HepG2 (cell line): ENCODE measurements around the gene COQ8A. TPM values are rescaled to one million over a fixed set of nuclear protein-coding genes. Genes with fewer than 3 reads are reported as not detected.
A peak's percentile ranks its signal among the peaks of the same experiment; 100 is the strongest.

Experiments
- CHD4 ChIP-seq: fragments of 200-600 bp; sonication (generic); IDR thresholded peaks from 2 replicates; pipeline ENCODE4 v1.7.0; 2017; ENCODE audit warnings: mild to moderate bottlenecking, low read length, borderline replicate concordance
- MED1 ChIP-seq: sonication (generic); formaldehyde crosslinking; IDR thresholded peaks from 2 replicates; pipeline ENCODE4 v1.4.0; 2020; ENCODE audit warnings: missing genetic modification reagents
- PHF5A ChIP-seq: IDR thresholded peaks from one replicate; pipeline ENCODE4 v1.6.1; 2018; ENCODE audit warnings: low read depth, missing genetic modification reagents; ENCODE audit not compliant: unreplicated experiment
- SMAD9 ChIP-seq: sonication (generic); formaldehyde crosslinking; IDR thresholded peaks from 2 replicates; pipeline ENCODE4 v1.5.1; 2020; ENCODE audit warnings: mild to moderate bottlenecking, missing genetic modification reagents
- TAF1 ChIP-seq: sonication (generic); formaldehyde crosslinking; IDR thresholded peaks from 2 replicates; pipeline ENCODE4 v1.4.0; 2020; ENCODE audit warnings: missing genetic modification reagents
- ZBTB25 ChIP-seq: IDR thresholded peaks from 2 replicates; pipeline ENCODE4 v1.6.1; 2018; ENCODE audit warnings: missing genetic modification reagents
- ZNF281 ChIP-seq: sonication (generic); formaldehyde crosslinking; IDR thresholded peaks from 2 replicates; pipeline ENCODE4 v1.4.0; 2020; ENCODE audit warnings: missing genetic modification reagents, borderline replicate concordance
- ZNF292 ChIP-seq: sonication (generic); formaldehyde crosslinking; IDR thresholded peaks from 2 replicates; pipeline ENCODE4 v1.8.1; 2022; ENCODE audit warnings: mild to moderate bottlenecking, low read depth, missing genetic modification reagents, borderline replicate concordance
- ZNF510 ChIP-seq: sonication (generic); formaldehyde crosslinking; IDR thresholded peaks from 2 replicates; pipeline ENCODE4 v1.4.0; 2020; ENCODE audit warnings: low read depth, mild to moderate bottlenecking, missing genetic modification reagents
- ZNF614 ChIP-seq: IDR thresholded peaks from 2 replicates; pipeline ENCODE4 v1.6.1; 2018; ENCODE audit warnings: missing biosample characterization, missing genetic modification reagents, inconsistent platforms, borderline replicate concordance
- ZSCAN30 ChIP-seq: sonication (generic); formaldehyde crosslinking; IDR thresholded peaks from 2 replicates; pipeline ENCODE4 v1.5.0; 2020; ENCODE audit warnings: mild to moderate bottlenecking, missing genetic modification reagents
- polyA plus RNA-seq, 8 experiments: library from polyadenylated mRNA; depleted of rRNA in 3 of 8; stranded (reverse) in 7 of 8; unstranded in 1 of 8; fragments of >200 nt; fragmentation: Illumina TruSeq in 4 of 8; extraction: Trizol in 4 of 8; gene quantifications; 2 replicates each; pipeline versions ENCODE4 v1.2.1 to v1.2.3, GENCODE V29; 2011 to 2016; ENCODE audit warnings: low read depth in 4 of 8, missing spikeins in 1 of 8, mixed read lengths in 1 of 8; ENCODE audit not compliant: insufficient read depth in 1 of 8
- total RNA-seq, 5 experiments: library from RNA; depleted of rRNA; stranded (reverse); fragments of >200 nt; fragmentation: Illumina TruSeq; extraction: Trizol; gene quantifications; 2 replicates each; pipeline ENCODE4 v1.2.3, GENCODE V29; 2016; ENCODE audit warnings: low read depth in 1 of 5
- TF ChIP-seq, protein P1 (sequence below): sonication (generic); formaldehyde crosslinking; IDR thresholded peaks from 2 replicates; pipeline ENCODE4 v1.4.0; 2020; ENCODE audit warnings: missing genetic modification reagents
- TF ChIP-seq, protein P2 (sequence below): sonication (generic); IDR thresholded peaks from 2 replicates; pipeline ENCODE4 v1.6.1; 2016; ENCODE audit warnings: low read depth, borderline replicate concordance
- TF ChIP-seq, protein P3 (sequence below): sonication (generic); formaldehyde crosslinking; IDR thresholded peaks from 2 replicates; pipeline ENCODE4 v1.4.0; 2020; ENCODE audit warnings: low read depth, missing genetic modification reagents
- TF ChIP-seq, protein P4 (sequence below): sonication (generic); formaldehyde crosslinking; IDR thresholded peaks from 2 replicates; pipeline ENCODE4 v1.8.1; 2023; ENCODE audit warnings: mild to moderate bottlenecking, missing genetic modification reagents, borderline replicate concordance

The COQ8A gene
- total and polyA plus RNA-seq, 2 of the 13 experiments (the other 11 are each of a cell fraction or from before 2014, with no cell fraction given), result 60.4 to 88.7 TPM

DNA sequence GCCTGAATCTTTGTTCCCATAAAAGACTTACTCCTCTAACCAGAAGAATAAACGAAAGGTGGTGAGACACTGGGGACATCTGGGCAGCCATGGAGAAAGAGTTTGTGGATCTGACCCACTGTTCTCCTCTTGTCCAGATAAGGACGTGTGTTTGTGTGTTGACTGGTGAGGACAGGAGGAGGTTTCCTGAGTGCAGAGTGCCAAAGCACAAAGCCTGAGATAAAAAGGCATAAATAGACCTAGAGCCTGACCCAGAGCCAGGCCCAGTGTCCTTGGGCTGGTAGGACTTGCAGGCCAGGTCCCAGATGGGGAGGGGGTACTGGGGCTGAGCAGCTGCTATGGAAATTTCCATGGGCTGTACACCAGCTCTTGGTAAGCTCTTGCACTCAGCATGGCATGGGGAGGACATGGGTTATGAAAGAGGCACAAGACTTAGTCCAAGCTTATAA, 19.6 kb upstream of the COQ8A start (continued):
- TF ChIP-seq PHF5A (CRISPR knock-in tag) (peak; percentile 38), MED1 (CRISPR knock-in tag) (peak; percentile 84), CHD4 (0 out of 2 replicates have a peak, but pooled peaks have one; percentile 35), ZNF510 (peak; percentile 53; the same call in 1 of the 2 replicates), TAF1 (CRISPR knock-in tag) (peak; percentile 33; the same call in 1 of the 2 replicates), ZBTB25 (CRISPR knock-in tag) (peak; percentile 60; the same call in 1 of the 2 replicates), ZNF292 (peak; percentile 79; the same call in 1 of the 2 replicates), ZNF614 (CRISPR knock-in tag) (peak; percentile 90), SMAD9 (CRISPR knock-in tag) (no peak), ZNF281 (0 out of 2 replicates have a peak, but pooled peaks have one; percentile 9), ZSCAN30 (CRISPR knock-in tag) (no peak)
- TF ChIP-seq, protein P1, sequence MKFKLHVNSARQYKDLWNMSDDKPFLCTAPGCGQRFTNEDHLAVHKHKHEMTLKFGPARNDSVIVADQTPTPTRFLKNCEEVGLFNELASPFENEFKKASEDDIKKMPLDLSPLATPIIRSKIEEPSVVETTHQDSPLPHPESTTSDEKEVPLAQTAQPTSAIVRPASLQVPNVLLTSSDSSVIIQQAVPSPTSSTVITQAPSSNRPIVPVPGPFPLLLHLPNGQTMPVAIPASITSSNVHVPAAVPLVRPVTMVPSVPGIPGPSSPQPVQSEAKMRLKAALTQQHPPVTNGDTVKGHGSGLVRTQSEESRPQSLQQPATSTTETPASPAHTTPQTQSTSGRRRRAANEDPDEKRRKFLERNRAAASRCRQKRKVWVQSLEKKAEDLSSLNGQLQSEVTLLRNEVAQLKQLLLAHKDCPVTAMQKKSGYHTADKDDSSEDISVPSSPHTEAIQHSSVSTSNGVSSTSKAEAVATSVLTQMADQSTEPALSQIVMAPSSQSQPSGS (CRISPR knock-in tag), result peak; percentile 63; the same call in 1 of the 2 replicates
- TF ChIP-seq, protein P2, sequence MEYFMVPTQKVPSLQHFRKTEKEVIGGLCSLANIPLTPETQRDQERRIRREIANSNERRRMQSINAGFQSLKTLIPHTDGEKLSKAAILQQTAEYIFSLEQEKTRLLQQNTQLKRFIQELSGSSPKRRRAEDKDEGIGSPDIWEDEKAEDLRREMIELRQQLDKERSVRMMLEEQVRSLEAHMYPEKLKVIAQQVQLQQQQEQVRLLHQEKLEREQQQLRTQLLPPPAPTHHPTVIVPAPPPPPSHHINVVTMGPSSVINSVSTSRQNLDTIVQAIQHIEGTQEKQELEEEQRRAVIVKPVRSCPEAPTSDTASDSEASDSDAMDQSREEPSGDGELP, result peak; percentile 54; the same call in 1 of the 2 replicates
- TF ChIP-seq, protein P3, sequence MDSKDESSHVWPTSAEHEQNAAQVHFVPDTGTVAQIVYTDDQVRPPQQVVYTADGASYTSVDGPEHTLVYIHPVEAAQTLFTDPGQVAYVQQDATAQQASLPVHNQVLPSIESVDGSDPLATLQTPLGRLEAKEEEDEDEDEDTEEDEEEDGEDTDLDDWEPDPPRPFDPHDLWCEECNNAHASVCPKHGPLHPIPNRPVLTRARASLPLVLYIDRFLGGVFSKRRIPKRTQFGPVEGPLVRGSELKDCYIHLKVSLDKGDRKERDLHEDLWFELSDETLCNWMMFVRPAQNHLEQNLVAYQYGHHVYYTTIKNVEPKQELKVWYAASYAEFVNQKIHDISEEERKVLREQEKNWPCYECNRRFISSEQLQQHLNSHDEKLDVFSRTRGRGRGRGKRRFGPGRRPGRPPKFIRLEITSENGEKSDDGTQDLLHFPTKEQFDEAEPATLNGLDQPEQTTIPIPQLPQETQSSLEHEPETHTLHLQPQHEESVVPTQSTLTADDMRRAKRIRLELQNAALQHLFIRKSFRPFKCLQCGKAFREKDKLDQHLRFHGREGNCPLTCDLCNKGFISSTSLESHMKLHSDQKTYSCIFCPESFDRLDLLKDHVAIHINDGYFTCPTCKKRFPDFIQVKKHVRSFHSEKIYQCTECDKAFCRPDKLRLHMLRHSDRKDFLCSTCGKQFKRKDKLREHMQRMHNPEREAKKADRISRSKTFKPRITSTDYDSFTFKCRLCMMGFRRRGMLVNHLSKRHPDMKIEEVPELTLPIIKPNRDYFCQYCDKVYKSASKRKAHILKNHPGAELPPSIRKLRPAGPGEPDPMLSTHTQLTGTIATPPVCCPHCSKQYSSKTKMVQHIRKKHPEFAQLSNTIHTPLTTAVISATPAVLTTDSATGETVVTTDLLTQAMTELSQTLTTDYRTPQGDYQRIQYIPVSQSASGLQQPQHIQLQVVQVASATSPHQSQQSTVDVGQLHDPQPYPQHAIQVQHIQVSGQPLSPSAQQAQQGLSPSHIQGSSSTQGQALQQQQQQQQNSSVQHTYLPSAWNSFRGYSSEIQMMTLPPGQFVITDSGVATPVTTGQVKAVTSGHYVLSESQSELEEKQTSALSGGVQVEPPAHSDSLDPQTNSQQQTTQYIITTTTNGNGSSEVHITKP, result peak; percentile 58; the same call in 1 of the 2 replicates
- TF ChIP-seq, protein P4, sequence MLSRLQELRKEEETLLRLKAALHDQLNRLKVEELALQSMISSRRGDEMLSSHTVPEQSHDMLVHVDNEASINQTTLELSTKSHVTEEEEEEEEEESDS, result no peak
